GM19043 (cell line): ENCODE results near the gene TEC.

ENCODE experiments used
- ATAC-seq: cut with Tn5 transposase; IDR thresholded peaks from one replicate; pipeline ENCODE4 v1.9.1; 2021; ENCODE audit warnings: low read depth; ENCODE audit not compliant: unreplicated experiment

Gene TEC

GRCh38 chr4:48095441-48095840 is 174.2 kb downstream of the TEC start:
- ATAC-seq, result no peak

DNA sequence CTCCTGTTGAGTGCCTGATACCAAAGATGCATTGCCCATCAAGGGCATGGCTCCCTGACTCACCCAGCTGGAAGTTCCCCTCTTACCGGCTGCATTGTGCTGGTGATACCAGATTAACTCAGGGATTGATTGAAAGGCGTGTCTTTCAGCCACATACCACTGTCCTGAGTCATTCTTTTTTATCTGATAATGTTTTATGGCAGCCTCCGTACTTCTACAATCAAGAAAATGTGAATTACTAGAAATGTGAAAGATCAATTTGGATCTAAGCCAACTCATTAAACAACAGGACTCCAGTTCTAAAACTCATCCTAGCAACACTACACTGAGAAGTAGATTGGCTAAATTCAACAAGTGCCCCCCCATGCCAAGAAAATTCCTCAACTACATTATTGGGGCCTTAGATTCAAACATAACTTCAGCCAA is 175.6 kb downstream of the TEC start:
- ATAC-seq, result no peak

DNA sequence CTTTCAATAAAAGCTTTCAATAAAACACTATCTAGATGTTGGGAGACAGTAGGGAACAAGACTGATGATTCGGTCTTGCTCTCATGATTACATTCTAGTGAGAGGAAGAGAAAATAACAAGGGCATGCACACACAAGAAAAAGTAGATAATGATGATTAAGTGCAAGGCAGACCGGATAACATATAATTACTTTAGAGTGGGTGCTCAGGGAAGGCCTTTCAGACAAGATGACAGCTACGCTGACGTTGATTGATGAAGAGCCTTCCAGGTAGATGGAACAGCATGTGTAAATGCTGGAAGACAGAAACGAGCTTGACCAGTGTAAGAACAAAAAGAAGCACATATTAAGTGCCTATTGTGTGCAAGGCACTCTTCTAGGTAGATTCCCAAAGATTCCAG is 179.0 kb downstream of the TEC start:
- ATAC-seq, result no peak

DNA sequence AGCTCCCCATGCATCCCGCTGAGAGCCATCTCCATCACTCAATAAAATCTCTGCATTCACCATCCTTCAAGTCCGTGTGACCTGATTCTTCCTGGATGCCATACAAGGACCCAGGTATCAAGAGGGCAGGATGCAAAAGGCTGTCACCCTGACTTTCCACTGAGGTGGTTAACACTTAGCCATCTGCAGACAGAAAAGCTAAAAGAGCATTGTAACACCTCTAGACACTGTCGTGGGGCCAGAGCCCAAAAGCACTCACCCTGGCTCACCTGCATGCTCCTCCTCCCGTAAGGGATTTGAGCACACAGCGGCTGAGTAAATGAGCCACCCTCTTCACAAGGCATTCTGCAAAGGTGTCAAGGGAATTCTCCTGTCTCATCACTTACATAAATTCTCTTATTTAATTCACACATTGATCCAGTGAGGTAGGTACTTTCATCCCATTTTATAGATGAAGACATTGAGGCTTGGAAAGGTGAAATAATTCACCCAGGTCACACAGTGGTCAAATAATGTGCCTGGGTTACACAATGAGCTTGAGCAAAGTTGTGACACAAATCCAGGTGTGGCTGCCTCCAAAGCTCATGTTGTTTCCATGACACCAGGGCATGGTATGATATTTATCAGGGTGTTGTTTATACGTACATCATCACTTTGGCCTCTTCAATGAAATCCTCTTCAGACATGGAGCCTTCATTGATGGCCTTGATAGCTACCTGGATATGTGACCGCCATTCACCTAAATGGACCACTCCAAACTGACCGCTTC is 183.6 kb downstream of the TEC start:
- no peak for ATAC-seq
